Fibroblast of lung (primary cell): ENCODE measurements around the gene GRIK2.

Experiments used
- EZH2 ChIP-seq: IDR thresholded peaks from 2 replicates; pipeline ENCODE4 v1.5.1; 2012; ENCODE audit warnings: low read length, control low read depth, mild to moderate bottlenecking; ENCODE audit errors: missing control alignments
- TF ChIP-seq, protein P1 (sequence below), 2 donors: IDR thresholded peaks in 1 of 2; conservative IDR thresholded peaks in 1 of 2; 1 replicate in 1 of 2; 2 replicates in 1 of 2; pipeline ENCODE4 v1.5.1; 2011 to 2012; ENCODE audit warnings: low read length in 2 of 2, control low read depth in 1 of 2, inconsistent platforms in 1 of 2, low read depth in 1 of 2, mild to moderate bottlenecking in 1 of 2

DNA sequence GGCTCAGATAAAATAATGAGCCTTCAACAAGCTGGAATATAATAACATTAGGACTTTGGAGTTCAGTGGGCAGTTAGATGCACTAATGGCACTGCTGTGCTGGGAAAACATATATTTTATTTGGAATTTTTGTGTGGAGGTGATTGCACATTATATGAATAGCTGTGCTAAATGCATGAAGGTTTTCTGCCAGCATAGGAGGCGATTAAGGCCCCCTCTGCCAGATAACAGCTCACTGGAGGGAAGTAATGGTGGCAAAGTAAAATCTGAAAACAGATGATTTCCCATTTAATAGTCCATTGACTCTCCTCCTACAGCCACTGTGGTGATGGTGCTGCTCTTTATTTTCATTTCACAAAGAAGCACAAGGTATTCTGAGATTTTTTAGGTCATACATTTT, 326.0 kb downstream of the GRIK2 start:
- TF ChIP-seq, protein P1, sequence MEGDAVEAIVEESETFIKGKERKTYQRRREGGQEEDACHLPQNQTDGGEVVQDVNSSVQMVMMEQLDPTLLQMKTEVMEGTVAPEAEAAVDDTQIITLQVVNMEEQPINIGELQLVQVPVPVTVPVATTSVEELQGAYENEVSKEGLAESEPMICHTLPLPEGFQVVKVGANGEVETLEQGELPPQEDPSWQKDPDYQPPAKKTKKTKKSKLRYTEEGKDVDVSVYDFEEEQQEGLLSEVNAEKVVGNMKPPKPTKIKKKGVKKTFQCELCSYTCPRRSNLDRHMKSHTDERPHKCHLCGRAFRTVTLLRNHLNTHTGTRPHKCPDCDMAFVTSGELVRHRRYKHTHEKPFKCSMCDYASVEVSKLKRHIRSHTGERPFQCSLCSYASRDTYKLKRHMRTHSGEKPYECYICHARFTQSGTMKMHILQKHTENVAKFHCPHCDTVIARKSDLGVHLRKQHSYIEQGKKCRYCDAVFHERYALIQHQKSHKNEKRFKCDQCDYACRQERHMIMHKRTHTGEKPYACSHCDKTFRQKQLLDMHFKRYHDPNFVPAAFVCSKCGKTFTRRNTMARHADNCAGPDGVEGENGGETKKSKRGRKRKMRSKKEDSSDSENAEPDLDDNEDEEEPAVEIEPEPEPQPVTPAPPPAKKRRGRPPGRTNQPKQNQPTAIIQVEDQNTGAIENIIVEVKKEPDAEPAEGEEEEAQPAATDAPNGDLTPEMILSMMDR (conservative IDR thresholded peaks at IDR 0.05 in 1 of 2, IDR thresholded peaks at IDR 0.05 in 1 of 2; ENCODE audit: low read depth in 1 of 2, low read length in 2 of 2), result no peak
- TF ChIP-seq EZH2, result no peak
